ENCODE results near the gene FAM114A2.

Gene FAM114A2

GRCh38 chr5:154049636-154050035 lies 10.9 kb upstream of the FAM114A2 start:
- peaks cover 12 to 33% (median 23%) of the 10 kb centered on the region in 4 experiments for H3K36me3 ChIP-seq (ENCODE audit: control insufficient read depth in 4 of 4, insufficient read depth in 4 of 4, low read length in 3 of 4)
- no peaks in the 10 kb centered on the region for H3K4me1 ChIP-seq (ENCODE audit: control extremely low read depth in 1 of 4, control insufficient read depth in 4 of 4, insufficient read depth in 4 of 4, low read length in 3 of 4)
- CTCF ChIA-PET = interaction anchor here (0.8 to 1.4 kb wide), 2 partner anchors 15 to 140 kb away, joined by 3 read pairs; no protein-coding TSS in a partner anchor
- no peak for DNase-seq
- no peaks in the 10 kb centered on the region for H3K9me3 ChIP-seq (ENCODE audit: control extremely low read depth in 1 of 5, control insufficient read depth in 4 of 5, insufficient read depth in 2 of 5, low read depth in 1 of 5, low read length in 4 of 5)
- POLR2A ChIA-PET = no interaction called here
- no peaks in the 10 kb centered on the region for H3K27me3 ChIP-seq (replicated peaks in 2 of 5; ENCODE audit: control insufficient read depth in 4 of 5, insufficient read depth in 5 of 5, low read length in 4 of 5)
- WGBS (ENCODE audit: insufficient coverage) = 97% methylated on average over 4 of the region's 5 CpGs
- no peak overlapping the region for H3K27ac ChIP-seq (ENCODE audit: insufficient read depth in 1 of 2, low read depth in 1 of 2, low read length in 2 of 2, poor library complexity in 1 of 2, severe bottlenecking in 2 of 2)
- no peak overlapping the region for H3K4me3 ChIP-seq (ENCODE audit: control insufficient read depth in 1 of 7, extremely low read depth in 1 of 7, insufficient read depth in 4 of 7, low read depth in 2 of 7, low read length in 6 of 7)

DNA sequence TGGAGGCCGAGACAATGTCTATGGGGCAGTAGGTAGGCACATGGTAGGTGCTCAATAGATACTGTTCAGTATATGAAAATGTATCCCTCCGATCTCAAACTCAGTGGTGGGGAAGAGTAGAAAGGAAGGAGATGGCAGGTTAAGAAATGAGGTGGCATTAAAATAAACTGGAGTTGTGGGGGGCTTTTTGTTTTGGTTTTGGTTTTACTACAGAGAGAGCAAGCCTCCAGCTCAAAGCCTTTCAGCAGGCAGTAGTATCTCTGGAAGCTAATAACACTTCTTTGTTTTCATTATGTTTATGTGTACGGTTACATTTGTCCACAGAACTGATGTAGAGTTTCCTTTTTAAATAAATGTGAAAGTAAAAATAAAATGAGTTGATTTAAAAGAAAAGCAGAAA lies 8.6 kb upstream of the FAM114A2 start:
- H3K27me3 ChIP-seq (replicated peaks in 2 of 5; ENCODE audit: control insufficient read depth in 4 of 5, insufficient read depth in 5 of 5, low read length in 4 of 5) = no peaks in the 10 kb centered on the region
- H3K4me3 ChIP-seq (ENCODE audit: control insufficient read depth in 1 of 7, extremely low read depth in 1 of 7, insufficient read depth in 4 of 7, low read depth in 2 of 7, low read length in 6 of 7) = no peak overlapping the region
- POLR2A ChIA-PET = no interaction called here
- H3K27ac ChIP-seq (ENCODE audit: insufficient read depth in 1 of 2, low read depth in 1 of 2, low read length in 2 of 2, poor library complexity in 1 of 2, severe bottlenecking in 2 of 2) = no peak overlapping the region
- peaks cover 6 to 19% (median 15%) of the 10 kb centered on the region in 4 experiments for H3K36me3 ChIP-seq (ENCODE audit: control insufficient read depth in 4 of 4, insufficient read depth in 4 of 4, low read length in 3 of 4)
- 95% methylated on average over 2 of the region's 3 CpGs for WGBS (ENCODE audit: insufficient coverage)
- no peaks in the 10 kb centered on the region for H3K9me3 ChIP-seq (ENCODE audit: control extremely low read depth in 1 of 5, control insufficient read depth in 4 of 5, insufficient read depth in 2 of 5, low read depth in 1 of 5, low read length in 4 of 5)
- CTCF ChIA-PET = interaction anchor here (1.2 to 1.4 kb wide), 3 partner anchors 11 to 25 kb away, joined by 3 to 4 read pairs (median 4); no protein-coding TSS in a partner anchor
- peaks cover 0 to 6% (median 4%) of the 10 kb centered on the region in 4 experiments for H3K4me1 ChIP-seq (ENCODE audit: control extremely low read depth in 1 of 4, control insufficient read depth in 4 of 4, insufficient read depth in 4 of 4, low read length in 3 of 4)
- DNase-seq = no peak

DNA sequence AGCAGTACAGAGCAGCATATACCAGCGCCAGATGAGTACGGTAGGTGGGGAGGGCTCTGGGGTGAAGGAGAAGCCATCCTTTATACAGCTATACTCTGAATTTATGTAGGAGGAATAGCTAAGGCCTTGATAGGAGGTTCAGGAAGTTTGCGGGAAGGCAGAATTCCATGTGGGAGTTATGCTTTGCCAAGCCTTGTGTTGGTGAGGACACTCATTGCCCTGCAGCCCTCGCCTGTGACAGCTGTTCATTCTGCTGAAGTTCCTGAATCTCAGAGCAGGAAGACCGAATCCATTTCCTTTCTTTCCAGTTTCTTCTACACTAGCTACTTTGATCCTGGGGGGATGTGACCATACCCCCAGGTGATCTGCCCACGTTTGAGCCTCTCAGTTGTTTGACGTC lies 7.8 kb upstream of the FAM114A2 start:
- CTCF ChIA-PET = interaction anchor here (0.7 to 1.4 kb wide), 4 partner anchors 12 to 26 kb away, joined by 3 to 4 read pairs (median 4); no protein-coding TSS in a partner anchor

GRCh38 chr5:154044581-154044980 lies 5.9 kb upstream of the FAM114A2 start:
- POLR2A ChIA-PET = no interaction called here
- peaks cover 0 to 11% (median 8%) of the 10 kb centered on the region in 4 experiments for H3K4me1 ChIP-seq (ENCODE audit: control extremely low read depth in 1 of 4, control insufficient read depth in 4 of 4, insufficient read depth in 4 of 4, low read length in 3 of 4)
- H3K9me3 ChIP-seq (ENCODE audit: control extremely low read depth in 1 of 5, control insufficient read depth in 4 of 5, insufficient read depth in 2 of 5, low read depth in 1 of 5, low read length in 4 of 5) = no peaks in the 10 kb centered on the region
- H3K36me3 ChIP-seq (ENCODE audit: control insufficient read depth in 4 of 4, insufficient read depth in 4 of 4, low read length in 3 of 4) = peaks cover under 1 to 12% (median 3%) of the 10 kb centered on the region in 4 experiments
- H3K4me3 ChIP-seq (ENCODE audit: control insufficient read depth in 1 of 7, extremely low read depth in 1 of 7, insufficient read depth in 4 of 7, low read depth in 2 of 7, low read length in 6 of 7) = no peak overlapping the region
- no peaks in the 10 kb centered on the region for H3K27me3 ChIP-seq (replicated peaks in 2 of 5; ENCODE audit: control insufficient read depth in 4 of 5, insufficient read depth in 5 of 5, low read length in 4 of 5)
- peak in 1 of 3 donors; percentile 23 for DNase-seq
- no peak overlapping the region for H3K27ac ChIP-seq (ENCODE audit: insufficient read depth in 1 of 2, low read depth in 1 of 2, low read length in 2 of 2, poor library complexity in 1 of 2, severe bottlenecking in 2 of 2)
- CTCF ChIA-PET = interaction anchor here (0.8 kb wide), 1 partner anchor 12 kb away, joined by 3 read pairs; no protein-coding TSS in a partner anchor
- no CpG with 5 or more reads among the region's 2 CpGs for WGBS (ENCODE audit: insufficient coverage)

More for the DNA sequence above, 7.8 kb upstream of the FAM114A2 start:
- Histone ChIP-seq H3K4me1 (ENCODE audit: control extremely low read depth in 1 of 4, control insufficient read depth in 4 of 4, insufficient read depth in 4 of 4, low read length in 3 of 4) (peaks cover 0 to 10% (median 7%) of the 10 kb centered on the region in 4 experiments), H3K27me3 (replicated peaks in 2 of 5; ENCODE audit: control insufficient read depth in 4 of 5, insufficient read depth in 5 of 5, low read length in 4 of 5) (no peaks in the 10 kb centered on the region), H3K4me3 (ENCODE audit: control insufficient read depth in 1 of 7, extremely low read depth in 1 of 7, insufficient read depth in 4 of 7, low read depth in 2 of 7, low read length in 6 of 7) (no peak overlapping the region), H3K27ac (ENCODE audit: insufficient read depth in 1 of 2, low read depth in 1 of 2, low read length in 2 of 2, poor library complexity in 1 of 2, severe bottlenecking in 2 of 2) (no peak overlapping the region), H3K9me3 (ENCODE audit: control extremely low read depth in 1 of 5, control insufficient read depth in 4 of 5, insufficient read depth in 2 of 5, low read depth in 1 of 5, low read length in 4 of 5) (no peaks in the 10 kb centered on the region), H3K36me3 (ENCODE audit: control insufficient read depth in 4 of 4, insufficient read depth in 4 of 4, low read length in 3 of 4) (peaks cover 6 to 19% (median 11%) of the 10 kb centered on the region in 4 experiments)
- no peak for DNase-seq
- 91% methylated on average over 5 of the region's 7 CpGs for WGBS (ENCODE audit: insufficient coverage)
- POLR2A ChIA-PET = no interaction called here

- 88% methylated on average over 2 of the region's 3 CpGs for WGBS (ENCODE audit: insufficient coverage)
- Histone ChIP-seq H3K9me3 (ENCODE audit: control extremely low read depth in 1 of 5, control insufficient read depth in 4 of 5, insufficient read depth in 2 of 5, low read depth in 1 of 5, low read length in 4 of 5) (no peaks in the 10 kb centered on the region), H3K4me3 (ENCODE audit: control insufficient read depth in 1 of 7, extremely low read depth in 1 of 7, insufficient read depth in 4 of 7, low read depth in 2 of 7, low read length in 6 of 7) (no peak overlapping the region), H3K27me3 (replicated peaks in 2 of 5; ENCODE audit: control insufficient read depth in 4 of 5, insufficient read depth in 5 of 5, low read length in 4 of 5) (no peaks in the 10 kb centered on the region), H3K36me3 (ENCODE audit: control insufficient read depth in 4 of 4, insufficient read depth in 4 of 4, low read length in 3 of 4) (peaks cover 0 to 11% (median 3%) of the 10 kb centered on the region in 4 experiments), H3K27ac (ENCODE audit: insufficient read depth in 1 of 2, low read depth in 1 of 2, low read length in 2 of 2, poor library complexity in 1 of 2, severe bottlenecking in 2 of 2) (no peak overlapping the region), H3K4me1 (ENCODE audit: control extremely low read depth in 1 of 4, control insufficient read depth in 4 of 4, insufficient read depth in 4 of 4, low read length in 3 of 4) (peaks cover 0 to 16% (median 11%) of the 10 kb centered on the region in 4 experiments)
- CTCF ChIA-PET = interaction anchor here (0.8 to 1.9 kb wide), 2 partner anchors 12 to 136 kb away, joined by 3 to 4 read pairs; no protein-coding TSS in a partner anchor
- DNase-seq = no peak
- POLR2A ChIA-PET = interaction anchor here (0.6 kb wide), 1 partner anchor 16 kb away, joined by 3 read pairs; no protein-coding TSS in a partner anchor
These were observed 5.4 kb upstream of the FAM114A2 start for GRCh38 chr5:154044099-154044498.

DNA sequence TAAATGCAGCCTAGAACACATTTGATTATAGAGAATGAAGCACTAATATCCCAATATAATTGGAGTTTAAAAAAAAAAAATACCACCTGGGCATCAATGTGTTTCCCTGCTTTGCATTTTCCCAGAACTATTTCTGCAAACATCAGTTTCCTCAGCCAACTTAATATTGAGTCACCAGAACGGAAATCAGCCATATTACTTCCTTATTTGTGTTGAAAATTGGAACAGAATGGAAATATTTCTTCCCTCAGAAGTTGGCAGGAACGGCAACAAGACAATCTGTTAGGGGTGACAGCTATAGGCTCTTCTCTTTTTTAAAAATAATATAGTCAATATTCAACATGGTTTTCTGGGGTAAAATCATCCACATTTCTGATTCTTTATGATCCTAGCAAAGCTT lies 4.1 kb upstream of the FAM114A2 start:
- Histone ChIP-seq H3K4me3 (ENCODE audit: control insufficient read depth in 1 of 7, extremely low read depth in 1 of 7, insufficient read depth in 4 of 7, low read depth in 2 of 7, low read length in 6 of 7) (no peak overlapping the region), H3K27me3 (replicated peaks in 2 of 5; ENCODE audit: control insufficient read depth in 4 of 5, insufficient read depth in 5 of 5, low read length in 4 of 5) (no peaks in the 10 kb centered on the region), H3K9me3 (ENCODE audit: control extremely low read depth in 1 of 5, control insufficient read depth in 4 of 5, insufficient read depth in 2 of 5, low read depth in 1 of 5, low read length in 4 of 5) (no peaks in the 10 kb centered on the region), H3K36me3 (ENCODE audit: control insufficient read depth in 4 of 4, insufficient read depth in 4 of 4, low read length in 3 of 4) (peaks cover 0 to 11% (median 3%) of the 10 kb centered on the region in 4 experiments), H3K27ac (ENCODE audit: insufficient read depth in 1 of 2, low read depth in 1 of 2, low read length in 2 of 2, poor library complexity in 1 of 2, severe bottlenecking in 2 of 2) (no peak overlapping the region), H3K4me1 (ENCODE audit: control extremely low read depth in 1 of 4, control insufficient read depth in 4 of 4, insufficient read depth in 4 of 4, low read length in 3 of 4) (peaks cover 5 to 24% (median 15%) of the 10 kb centered on the region in 4 experiments)
- ChIA-PET POLR2A (no interaction called here), CTCF (interaction anchor here (0.9 to 1.9 kb wide), 3 partner anchors 13 to 137 kb away, joined by 3 to 4 read pairs (median 3); no protein-coding TSS in a partner anchor)
- DNase-seq = peak in 2 of 3 donors; percentile 16 to 38
- no CpG with 5 or more reads among the region's 2 CpGs for WGBS (ENCODE audit: insufficient coverage)

DNA sequence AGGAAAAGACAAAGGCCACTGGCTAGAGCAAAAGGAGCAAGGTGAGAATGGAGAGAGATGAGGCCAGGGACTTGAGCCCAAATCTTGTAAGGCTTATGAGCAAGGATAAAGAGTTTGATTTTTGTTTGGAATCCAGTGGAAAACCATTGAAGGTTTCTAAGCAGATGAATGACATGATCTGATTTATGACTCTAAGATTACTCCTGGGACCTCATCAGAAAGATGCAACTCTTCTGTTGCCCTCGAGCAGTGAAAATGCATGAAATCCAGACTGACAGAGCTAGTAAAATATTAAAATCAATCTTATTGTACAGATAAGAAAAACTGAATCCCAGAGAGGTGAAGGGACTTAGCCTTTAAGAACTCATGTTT lies 734 bp upstream of the FAM114A2 start:
- Histone ChIP-seq H3K36me3 (ENCODE audit: control insufficient read depth in 4 of 4, insufficient read depth in 4 of 4, low read length in 3 of 4) (peaks cover 0 to 5% (median 0%) of the 10 kb centered on the region in 4 experiments), H3K27ac (ENCODE audit: insufficient read depth in 1 of 2, low read depth in 1 of 2, low read length in 2 of 2, poor library complexity in 1 of 2, severe bottlenecking in 2 of 2) (peak overlapping the region in 1 of 2 experiments; percentile 80), H3K9me3 (ENCODE audit: control extremely low read depth in 1 of 5, control insufficient read depth in 4 of 5, insufficient read depth in 2 of 5, low read depth in 1 of 5, low read length in 4 of 5) (no peaks in the 10 kb centered on the region), H3K4me3 (ENCODE audit: control insufficient read depth in 1 of 7, extremely low read depth in 1 of 7, insufficient read depth in 4 of 7, low read depth in 2 of 7, low read length in 6 of 7) (peak overlapping the region in 6 of 7 experiments; percentile 83 to 98 (median 91)), H3K27me3 (replicated peaks in 2 of 5; ENCODE audit: control insufficient read depth in 4 of 5, insufficient read depth in 5 of 5, low read length in 4 of 5) (no peaks in the 10 kb centered on the region), H3K4me1 (ENCODE audit: control extremely low read depth in 1 of 4, control insufficient read depth in 4 of 4, insufficient read depth in 4 of 4, low read length in 3 of 4) (peaks cover 7 to 26% (median 18%) of the 10 kb centered on the region in 4 experiments)
- no peak for DNase-seq
- POLR2A ChIA-PET = no interaction called here
- WGBS (ENCODE audit: insufficient coverage) = no CpG with 5 or more reads among the region's 1 CpG
- CTCF ChIA-PET = interaction anchor here (0.9 to 1.9 kb wide), 3 partner anchors 11 to 33 kb away, joined by 3 to 5 read pairs (median 4); no protein-coding TSS in a partner anchor

Data from common myeloid progenitor, CD34-positive (primary cell).